ENCODE data around the gene CORO2B.

The CORO2B gene

DNA sequence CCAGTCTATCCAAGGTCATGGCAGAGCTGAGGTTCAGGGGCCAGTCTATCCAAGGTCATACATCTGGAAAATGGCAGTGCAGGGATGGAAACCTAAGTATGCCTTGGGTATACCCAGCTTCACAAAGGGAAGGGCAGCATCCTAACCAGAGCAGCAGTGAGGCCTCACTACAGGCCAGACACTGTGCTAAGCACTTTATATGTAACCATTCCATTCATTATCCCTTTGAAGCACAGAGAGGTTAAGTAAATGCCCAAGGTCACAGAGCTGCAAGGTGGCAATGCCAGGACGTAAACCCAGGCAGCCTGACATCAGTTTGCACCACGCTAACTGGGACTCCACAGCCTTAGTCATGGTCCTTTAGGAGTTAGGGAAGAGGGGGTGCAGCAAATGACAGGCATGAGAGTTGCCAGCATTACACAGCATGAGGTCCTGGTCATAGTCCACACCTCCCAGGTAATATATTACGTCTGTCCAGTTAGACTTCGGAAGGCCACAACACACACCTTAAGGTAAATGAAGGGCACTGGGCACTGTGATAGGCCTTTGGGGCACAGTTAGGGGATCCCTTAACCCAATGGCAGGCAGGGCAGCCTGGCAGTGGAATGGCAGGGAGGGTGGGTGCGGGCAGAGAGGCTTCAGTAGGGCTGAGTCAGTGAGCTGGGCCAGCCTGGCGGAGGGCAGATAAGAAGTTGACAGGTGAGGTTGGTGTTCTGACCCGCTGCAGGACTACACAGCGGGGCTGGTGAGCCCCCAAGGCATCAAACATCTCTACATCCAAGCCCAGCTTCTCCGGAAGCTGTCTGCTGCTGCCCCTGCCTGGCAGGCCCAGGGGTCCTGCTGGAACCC lies 21.1 kb upstream of the CORO2B start:
- H3K27ac ChIP-seq: no peak overlapping the region
- TF ChIP-seq FOXP2 (optimal IDR thresholded peaks at IDR 0.05; ENCODE audit: control extremely low read depth, extremely low read length, insufficient read depth): no peak
- TF ChIP-seq POLR2AphosphoS5 (IDR thresholded peaks at IDR 0.05; ENCODE audit: borderline replicate concordance, low read depth, low read length): no peak
- no peak for TF ChIP-seq EZH2 (IDR thresholded peaks at IDR 0.05)
- no peak overlapping the region for H3K4me3 ChIP-seq
- no peak overlapping the region for H3K9ac ChIP-seq (ENCODE audit: insufficient read length)
- no peaks in the 10 kb centered on the region for H3K9me3 ChIP-seq (ENCODE audit: low read depth, low read length)
- no peaks in the 10 kb centered on the region for H3K36me3 ChIP-seq (ENCODE audit: insufficient read depth, low read length)
- no peak for DNase-seq (ENCODE audit: low read depth, low spot score)

DNA sequence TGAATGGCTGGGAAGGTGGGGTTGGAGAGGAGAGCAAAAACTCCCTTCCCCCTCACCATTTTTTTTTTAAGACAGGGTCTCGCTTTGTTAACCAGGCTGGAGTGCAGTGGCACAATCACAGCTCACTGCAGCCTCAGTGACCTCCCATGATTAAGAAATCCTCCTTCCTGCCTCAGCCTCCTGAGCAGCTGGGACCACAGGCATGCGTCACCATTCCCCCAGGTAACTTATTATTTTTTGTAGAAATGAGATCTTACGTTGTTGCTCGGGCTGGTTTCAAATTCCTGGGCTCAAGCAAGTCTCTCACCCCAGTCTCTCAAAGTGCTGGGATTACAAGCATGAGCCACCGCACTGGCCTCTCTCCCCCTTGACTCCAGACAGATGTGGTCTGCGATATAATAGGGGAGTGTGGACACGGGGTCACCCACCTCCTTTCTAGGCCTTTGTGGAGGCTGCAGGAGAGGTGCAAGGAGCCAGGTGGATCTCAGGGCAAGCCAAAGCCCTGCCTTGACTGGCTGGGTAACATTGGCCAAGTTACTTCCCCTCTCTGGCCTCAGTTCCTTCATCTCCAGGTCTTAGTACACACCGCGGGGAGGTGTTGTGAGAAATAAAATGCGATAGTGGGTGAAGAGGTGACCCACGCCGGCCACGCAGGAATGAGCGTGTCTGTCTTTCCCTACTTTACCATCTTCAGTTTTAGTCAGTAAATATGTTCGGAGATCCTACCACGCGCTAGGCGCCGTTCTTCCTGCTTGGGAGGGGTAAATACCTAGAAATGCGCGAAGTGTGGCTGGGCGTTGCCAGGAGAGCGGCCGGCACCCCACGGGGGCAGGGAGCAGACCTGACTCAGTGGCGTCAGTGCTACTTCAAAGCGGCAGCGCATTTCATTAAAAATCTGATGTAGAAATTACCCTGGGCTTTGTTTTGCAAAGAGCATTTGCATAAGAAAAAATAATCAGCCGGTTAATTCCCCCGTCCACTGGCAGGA lies 20.2 kb upstream of the CORO2B start:
- H3K27ac ChIP-seq: no peak overlapping the region

DNA sequence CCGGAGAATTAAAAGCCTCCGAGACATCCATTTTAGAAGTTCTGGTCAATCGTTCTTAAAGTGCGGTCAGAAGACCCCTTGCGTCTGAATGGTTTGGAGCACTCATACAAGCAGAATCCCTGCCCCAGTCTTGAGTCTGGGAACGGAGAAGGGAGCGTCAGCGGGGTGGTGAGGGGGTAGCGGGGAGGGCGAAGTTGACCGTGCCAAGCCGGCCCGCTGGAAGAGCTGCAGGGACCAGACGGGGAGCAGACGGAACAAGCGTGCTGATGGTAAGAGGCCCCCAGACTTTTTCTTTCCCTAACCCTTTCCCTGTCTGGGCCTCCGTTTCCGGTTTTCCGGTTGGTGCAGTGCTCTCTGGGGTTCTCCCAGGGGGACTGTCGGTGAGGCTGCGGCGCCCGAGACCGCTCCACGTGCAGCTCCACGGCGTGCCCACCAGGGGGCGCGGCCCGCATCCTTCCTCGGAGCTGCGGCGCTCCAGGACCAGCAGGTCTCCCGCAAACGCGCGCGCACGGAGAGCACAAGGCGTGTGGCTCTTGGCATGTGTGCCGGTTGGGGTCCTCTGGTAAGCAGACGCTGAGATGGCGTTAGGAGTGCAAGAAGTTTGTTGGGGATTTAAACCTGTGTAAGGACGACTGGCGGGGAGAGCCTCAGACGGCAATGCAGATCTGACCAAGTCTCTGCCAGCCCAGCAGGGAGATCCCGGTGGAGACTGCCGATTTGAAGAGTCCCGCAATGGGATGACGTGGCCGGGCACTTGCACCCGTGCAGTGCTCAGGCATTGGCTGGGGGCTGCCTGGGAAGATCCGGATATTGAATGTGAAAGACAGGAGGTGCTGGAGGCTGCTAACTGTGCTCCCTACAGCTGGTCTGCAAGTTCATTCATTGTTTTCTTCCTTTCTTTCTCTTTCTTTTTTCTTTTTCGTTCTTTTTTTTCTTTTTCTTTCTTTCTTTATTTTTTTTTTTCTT lies 19.2 kb upstream of the CORO2B start:
- H3K4me3 ChIP-seq: peak overlapping the region; percentile 88
- no peaks in the 10 kb centered on the region for H3K9me3 ChIP-seq (ENCODE audit: low read depth, low read length)
- peak; percentile 34 for DNase-seq (ENCODE audit: low read depth, low spot score)
- H3K27ac ChIP-seq: no peak overlapping the region
- TF ChIP-seq FOXP2 (optimal IDR thresholded peaks at IDR 0.05; ENCODE audit: control extremely low read depth, extremely low read length, insufficient read depth) (peak; percentile 71), POLR2AphosphoS5 (IDR thresholded peaks at IDR 0.05; ENCODE audit: borderline replicate concordance, low read depth, low read length) (no peak)
- peak overlapping the region; percentile 51 for H3K9ac ChIP-seq (ENCODE audit: insufficient read length)
- no peaks in the 10 kb centered on the region for H3K36me3 ChIP-seq (ENCODE audit: insufficient read depth, low read length)

More for the DNA sequence above, 20.2 kb upstream of the CORO2B start:
- Histone ChIP-seq H3K9me3 (ENCODE audit: low read depth, low read length) (no peaks in the 10 kb centered on the region), H3K36me3 (ENCODE audit: insufficient read depth, low read length) (no peaks in the 10 kb centered on the region), H3K4me3 (peak overlapping the region; percentile 88), H3K9ac (ENCODE audit: insufficient read length) (peak overlapping the region; percentile 51)
- TF ChIP-seq FOXP2 (optimal IDR thresholded peaks at IDR 0.05; ENCODE audit: control extremely low read depth, extremely low read length, insufficient read depth): no peak
- TF ChIP-seq EZH2 (IDR thresholded peaks at IDR 0.05): no peak
- no peak for TF ChIP-seq POLR2AphosphoS5 (IDR thresholded peaks at IDR 0.05; ENCODE audit: borderline replicate concordance, low read depth, low read length)
- DNase-seq (ENCODE audit: low read depth, low spot score): no peak

DNA sequence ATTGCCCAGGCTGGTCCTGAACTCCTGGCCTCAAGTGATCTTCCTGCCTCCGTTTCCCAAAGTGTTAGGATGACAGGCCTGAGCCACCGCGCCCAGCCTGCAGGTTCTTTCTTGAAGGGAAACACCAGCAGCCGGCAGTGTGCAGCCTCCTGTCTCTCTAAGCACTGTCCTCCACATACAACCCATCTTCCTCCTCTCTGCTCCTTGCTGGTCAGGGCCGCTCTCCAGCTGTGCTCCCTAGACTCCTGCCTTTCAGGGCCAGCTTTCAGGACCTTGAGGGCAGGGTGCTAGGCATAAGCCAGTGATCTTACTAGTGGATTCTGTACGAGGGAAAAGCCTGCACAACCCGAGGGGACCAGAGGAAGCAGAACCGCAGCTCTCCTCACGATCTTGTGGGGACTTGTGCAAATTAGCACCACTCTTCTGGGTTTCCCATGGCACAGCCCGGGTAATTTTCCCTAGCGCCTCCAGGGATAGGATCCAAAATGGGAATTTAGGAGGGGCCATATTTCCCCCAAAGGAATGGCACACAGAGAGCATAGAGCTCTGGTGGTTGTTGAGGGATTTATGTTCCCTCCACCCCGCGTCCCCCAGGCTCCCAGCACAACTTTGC lies 18.2 kb upstream of the CORO2B start:
- DNase-seq (ENCODE audit: low read depth, low spot score): no peak
- H3K9me3 ChIP-seq (ENCODE audit: low read depth, low read length): no peaks in the 10 kb centered on the region
- H3K27ac ChIP-seq: no peak overlapping the region
- TF ChIP-seq POLR2AphosphoS5 (IDR thresholded peaks at IDR 0.05; ENCODE audit: borderline replicate concordance, low read depth, low read length) (no peak), EZH2 (IDR thresholded peaks at IDR 0.05) (no peak), FOXP2 (optimal IDR thresholded peaks at IDR 0.05; ENCODE audit: control extremely low read depth, extremely low read length, insufficient read depth) (no peak)
- H3K36me3 ChIP-seq (ENCODE audit: insufficient read depth, low read length): no peaks in the 10 kb centered on the region
- H3K4me3 ChIP-seq: peak overlapping the region; percentile 88; the same call in 1 of the 2 replicates
- no peak overlapping the region for H3K9ac ChIP-seq (ENCODE audit: insufficient read length)

DNA sequence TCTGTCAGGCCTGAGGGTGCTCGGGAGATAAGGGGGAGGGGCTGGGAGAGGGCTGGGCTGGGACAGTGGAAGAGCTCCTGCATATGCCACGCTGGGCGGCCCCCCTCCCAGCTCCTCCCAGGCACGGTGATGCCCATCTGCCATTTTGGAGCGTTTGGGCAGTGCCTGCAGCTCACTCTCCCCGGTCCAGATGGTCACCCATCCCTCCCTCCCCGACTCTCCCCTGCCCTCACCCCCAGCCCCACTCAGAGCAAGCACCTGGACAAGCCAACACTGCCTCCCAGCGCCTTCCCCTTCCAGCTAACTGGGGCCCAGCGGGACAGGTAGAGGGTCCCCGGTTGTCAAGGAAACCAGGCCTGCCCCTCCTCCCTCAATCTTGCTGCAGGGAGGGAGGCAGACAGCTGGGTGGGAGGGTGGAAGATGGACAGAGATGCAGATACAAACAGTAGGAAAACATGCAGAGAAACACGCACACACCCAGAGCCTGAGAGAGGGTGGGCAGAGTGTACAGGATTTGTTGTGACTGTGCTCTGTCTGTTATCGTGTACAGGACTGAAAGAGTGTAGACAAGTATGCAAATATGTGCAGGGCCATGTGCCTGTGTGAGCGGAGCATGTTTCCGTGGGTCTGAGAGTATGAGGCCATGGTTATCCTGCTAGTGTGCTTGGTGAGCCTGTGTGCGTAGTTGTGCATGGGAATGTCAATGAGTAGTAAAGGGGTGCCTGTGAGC lies 17.5 kb upstream of the CORO2B start:
- Histone ChIP-seq H3K9me3 (ENCODE audit: low read depth, low read length) (no peaks in the 10 kb centered on the region), H3K4me3 (no peak overlapping the region), H3K9ac (ENCODE audit: insufficient read length) (no peak overlapping the region), H3K27ac (no peak overlapping the region), H3K36me3 (ENCODE audit: insufficient read depth, low read length) (no peaks in the 10 kb centered on the region)
- no peak for DNase-seq (ENCODE audit: low read depth, low spot score)
- TF ChIP-seq FOXP2 (optimal IDR thresholded peaks at IDR 0.05; ENCODE audit: control extremely low read depth, extremely low read length, insufficient read depth): no peak
- TF ChIP-seq EZH2 (IDR thresholded peaks at IDR 0.05): no peak

DNA sequence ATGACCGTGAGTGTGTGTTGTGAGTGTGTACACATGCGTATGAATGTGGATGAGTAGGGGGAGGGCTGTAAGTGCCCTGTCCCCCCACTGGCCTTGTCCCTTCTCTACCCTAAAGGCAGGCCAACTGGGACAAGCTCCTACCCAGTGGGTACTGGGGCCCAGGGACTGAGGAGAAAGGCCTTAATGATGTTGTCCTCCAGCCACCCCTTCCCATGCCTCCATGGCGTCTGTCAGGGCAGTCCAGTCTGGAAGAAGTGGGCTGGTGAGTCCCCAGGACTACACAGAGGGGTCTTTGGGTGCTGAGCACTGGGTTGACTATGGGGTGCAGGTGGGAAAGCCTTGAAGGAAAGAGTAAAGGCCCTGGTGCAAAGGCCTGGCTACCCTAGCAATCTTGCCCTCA lies 16.9 kb upstream of the CORO2B start:
- H3K36me3 ChIP-seq (ENCODE audit: insufficient read depth, low read length): no peaks in the 10 kb centered on the region
- H3K9me3 ChIP-seq (ENCODE audit: low read depth, low read length): no peaks in the 10 kb centered on the region
- H3K9ac ChIP-seq (ENCODE audit: insufficient read length): no peak overlapping the region
- H3K4me3 ChIP-seq: no peak overlapping the region
- no peak for TF ChIP-seq FOXP2 (optimal IDR thresholded peaks at IDR 0.05; ENCODE audit: control extremely low read depth, extremely low read length, insufficient read depth)
- no peak for TF ChIP-seq POLR2AphosphoS5 (IDR thresholded peaks at IDR 0.05; ENCODE audit: borderline replicate concordance, low read depth, low read length)
- DNase-seq (ENCODE audit: low read depth, low spot score): no peak
- no peak overlapping the region for H3K27ac ChIP-seq

DNA sequence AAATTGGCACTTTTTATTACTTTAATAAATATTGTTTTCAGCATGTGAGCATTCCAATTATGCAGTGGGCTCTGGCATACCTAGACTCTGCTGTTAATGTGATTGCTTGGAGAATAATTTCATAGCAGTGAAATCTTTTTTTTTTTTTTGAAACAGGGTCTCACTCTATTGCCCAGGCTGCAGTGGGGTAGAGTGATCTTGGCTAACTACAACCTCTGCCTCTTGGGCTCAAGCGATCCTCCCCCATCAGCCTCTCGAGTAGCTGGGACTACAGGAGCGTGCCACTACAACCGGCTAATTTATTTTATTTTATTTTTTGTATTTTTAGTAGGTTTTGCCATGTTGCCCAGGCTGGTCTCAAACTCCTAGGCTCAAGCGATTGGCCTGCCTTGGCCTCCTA lies 14.6 kb upstream of the CORO2B start:
- H3K9ac ChIP-seq (ENCODE audit: insufficient read length): no peak overlapping the region

More for the DNA sequence above, 14.6 kb upstream of the CORO2B start:
- H3K9me3 ChIP-seq (ENCODE audit: low read depth, low read length): no peaks in the 10 kb centered on the region
- H3K4me3 ChIP-seq: no peak overlapping the region
- DNase-seq (ENCODE audit: low read depth, low spot score): no peak
- no peaks in the 10 kb centered on the region for H3K36me3 ChIP-seq (ENCODE audit: insufficient read depth, low read length)
- TF ChIP-seq POLR2AphosphoS5 (IDR thresholded peaks at IDR 0.05; ENCODE audit: borderline replicate concordance, low read depth, low read length): no peak
- no peak for TF ChIP-seq EZH2 (IDR thresholded peaks at IDR 0.05)
- TF ChIP-seq FOXP2 (optimal IDR thresholded peaks at IDR 0.05; ENCODE audit: control extremely low read depth, extremely low read length, insufficient read depth): no peak
- peak overlapping the region; percentile 65; the same call in 1 of the 2 replicates for H3K27ac ChIP-seq

Measured in SK-N-MC (cell line).